GM12892 (cell line): ENCODE data around the gene ATP4B.

ENCODE experiments used
- POLR2A ChIP-seq: IDR thresholded peaks from 2 replicates; pipeline ENCODE4 v1.6.1; 2011; ENCODE audit warnings: low read depth, low read length, control low read depth
- TAF1 ChIP-seq: IDR thresholded peaks from 2 replicates; pipeline ENCODE4 v1.6.1; 2011; ENCODE audit warnings: low read depth, mild to moderate bottlenecking, control low read depth, low read length, borderline replicate concordance

DNA sequence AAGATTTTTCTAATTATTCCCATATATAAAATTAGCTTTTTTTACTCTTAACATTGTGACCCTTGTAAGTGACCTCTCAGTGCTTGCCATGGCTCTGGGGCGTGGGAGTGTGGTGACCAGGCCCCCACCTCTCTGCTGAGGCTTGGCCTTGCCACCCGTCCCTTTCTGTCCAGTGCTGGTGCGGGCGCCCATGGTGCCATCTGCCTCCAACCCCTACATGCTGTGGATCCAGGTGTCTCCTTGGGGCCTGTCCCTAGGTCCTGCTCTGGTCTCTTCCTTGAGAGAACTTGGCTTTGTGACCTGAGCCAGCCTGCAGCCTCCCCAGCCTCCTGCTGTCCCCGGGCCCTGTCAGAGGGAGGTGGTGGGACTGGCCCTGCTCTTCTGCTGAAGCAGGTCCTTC is 46.0 kb downstream of the ATP4B start:
- no peak for TF ChIP-seq TAF1
- no peak for TF ChIP-seq POLR2A
